Islet of Langerhans (tissue), 1 donor: ENCODE results near the gene NDUFA7.
"Not testable (repeated sequence)": the region's sequence is repeated elsewhere in the genome, so short reads cannot be mapped to it uniquely, and the experiment has no call there.

ENCODE experiments used
- FAIRE-seq: peaks from one replicate; lab custom pipeline; 2011; peaks lifted over from hg19 to GRCh38; lab: Jason Lieb, UNC

NDUFA7 gene

GRCh38 chr19:8321067-8321985 is at the start of gene NDUFA7, which contains the start of gene RPS28:
NDUFA7 (minus strand) TSS chr19:8321375; CDS start chr19:8321358, 17 bp downstream.
RPS28 (plus strand) TSS chr19:8321496; CDS start chr19:8321531, 35 bp downstream.
- no peak for FAIRE-seq

DNA sequence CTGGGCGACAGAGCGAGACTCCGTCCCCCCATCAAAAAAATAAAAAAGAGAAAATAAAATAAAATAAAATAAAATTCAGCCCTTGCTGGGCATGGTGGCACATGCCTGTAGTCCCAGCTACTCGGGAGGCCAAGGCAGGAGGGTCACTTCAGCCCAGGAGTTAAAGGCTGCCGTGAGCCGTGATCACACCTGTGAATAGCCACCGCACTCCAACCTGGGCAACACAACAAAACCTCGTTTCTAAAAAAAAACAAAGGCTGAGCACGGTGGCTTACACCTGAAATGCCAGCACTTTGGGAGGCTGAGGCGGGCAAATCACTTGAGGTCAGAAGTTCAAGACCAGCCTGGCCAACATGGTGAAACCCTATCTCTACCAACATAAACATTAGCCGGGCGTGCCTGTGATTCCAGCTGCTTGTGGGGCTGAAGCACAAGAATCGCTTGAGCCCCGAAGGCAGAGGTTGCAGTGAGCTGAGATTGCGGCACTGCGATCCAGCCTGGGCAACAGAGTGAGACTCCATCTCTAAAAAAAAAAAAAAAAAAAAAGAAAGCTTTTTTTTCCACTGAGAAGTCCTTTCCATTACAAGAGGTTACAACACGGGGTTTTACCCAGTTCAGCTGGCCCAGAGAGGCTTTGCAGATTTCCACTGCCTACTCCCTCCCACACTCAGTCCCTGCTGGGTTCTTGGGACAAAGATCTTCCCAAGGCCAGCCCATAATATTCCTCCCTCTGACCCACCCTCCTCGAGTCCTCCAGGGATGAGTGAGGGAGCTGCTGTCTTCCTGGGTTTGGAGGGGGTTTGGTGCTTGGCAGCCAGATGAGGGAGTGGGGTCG is 49.2 kb upstream of the NDUFA7 start:
- no peak for FAIRE-seq

DNA sequence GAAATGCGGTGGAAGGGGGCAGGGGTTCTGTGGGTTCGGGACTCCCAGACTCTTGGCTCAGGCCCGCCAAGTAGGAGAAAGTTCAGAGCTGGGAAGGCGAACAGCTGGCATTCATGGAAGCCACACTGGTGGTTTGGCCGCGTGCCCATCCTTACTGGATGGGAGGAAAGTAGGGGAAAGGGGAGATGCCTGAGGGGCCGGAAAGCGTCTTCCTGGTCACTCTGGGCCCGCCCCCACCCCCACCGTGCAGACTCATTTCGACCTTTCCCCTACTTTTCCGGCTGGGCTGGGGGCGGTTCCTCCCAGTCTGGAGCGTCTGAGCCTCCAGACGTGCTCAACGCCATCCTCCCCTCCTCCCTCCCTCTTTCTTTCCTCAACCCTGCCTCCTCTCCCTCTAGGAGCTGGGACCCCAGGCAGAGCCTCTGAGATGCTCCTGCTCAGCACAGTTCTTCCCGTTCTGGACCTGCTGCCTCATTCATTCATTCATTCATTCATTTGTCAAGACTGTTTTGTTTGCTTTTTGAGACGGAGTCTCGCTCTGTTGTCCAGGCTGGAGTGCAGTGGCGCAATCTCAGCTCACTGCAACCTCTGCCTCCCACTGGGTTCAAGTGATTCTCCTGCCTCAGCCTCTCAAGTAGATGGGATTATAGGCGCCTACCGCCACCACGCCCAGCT is 46.3 kb upstream of the NDUFA7 start:
- FAIRE-seq, result no peak

DNA sequence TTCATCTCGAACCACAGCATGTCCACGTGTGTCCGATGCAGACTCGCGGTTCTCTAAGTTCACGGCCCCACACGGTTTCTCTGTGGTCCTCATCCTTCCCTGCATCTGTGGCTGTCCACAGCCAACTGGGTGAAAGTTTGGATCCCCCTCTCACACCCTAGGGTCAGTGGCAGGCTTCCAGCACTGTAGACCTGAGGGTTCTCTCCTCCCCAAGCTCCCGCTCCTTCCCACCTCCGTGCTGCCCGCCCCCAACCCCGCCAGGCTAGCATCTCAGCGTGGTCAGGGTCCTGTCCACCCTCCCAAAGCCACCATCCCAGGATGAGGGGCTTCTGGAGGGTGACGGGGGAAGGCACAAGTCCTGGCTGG is 45.8 kb upstream of the NDUFA7 start:
- no peak for FAIRE-seq

- no peak for FAIRE-seq
Observed at GRCh38 chr19:8366121-8366581, 45.0 kb upstream of the NDUFA7 start.

- FAIRE-seq, result no peak
Observed at GRCh38 chr19:8363803-8364771, 42.9 kb upstream of the NDUFA7 start, which contains the start of gene ANGPTL4. ANGPTL4 (plus strand) TSS chr19:8364155; CDS start chr19:8364322, 167 bp downstream.

- no peak for FAIRE-seq
Observed at GRCh38 chr19:8361921-8362793, 41.0 kb upstream of the NDUFA7 start.

DNA sequence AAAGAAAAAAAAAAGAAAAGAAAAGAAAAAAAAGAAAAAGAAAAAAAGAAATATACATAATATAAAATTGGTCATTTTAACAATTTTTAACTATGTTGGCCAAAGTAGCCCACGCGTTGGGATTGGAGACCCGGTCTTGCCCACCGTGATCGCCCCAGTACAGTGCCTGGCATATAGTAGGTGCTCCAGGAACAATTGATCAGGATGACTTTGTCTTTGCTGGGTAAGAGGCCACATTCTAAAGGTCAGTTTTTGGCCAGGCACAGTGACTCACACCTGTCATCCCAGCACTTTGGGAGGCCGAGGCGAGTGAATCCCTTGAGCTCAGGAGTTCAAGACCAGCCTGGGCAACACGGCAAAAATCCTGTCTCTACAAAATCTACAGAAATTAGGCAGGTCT is 39.0 kb upstream of the NDUFA7 start:
- FAIRE-seq, result no peak

- no peak for FAIRE-seq
Observed at GRCh38 chr19:8358948-8359347, 37.8 kb upstream of the NDUFA7 start.

- no peak for FAIRE-seq
Observed at GRCh38 chr19:8357007-8357521, 35.9 kb upstream of the NDUFA7 start.

- FAIRE-seq, result no peak
Observed at GRCh38 chr19:8355631-8356402, 34.6 kb upstream of the NDUFA7 start.

DNA sequence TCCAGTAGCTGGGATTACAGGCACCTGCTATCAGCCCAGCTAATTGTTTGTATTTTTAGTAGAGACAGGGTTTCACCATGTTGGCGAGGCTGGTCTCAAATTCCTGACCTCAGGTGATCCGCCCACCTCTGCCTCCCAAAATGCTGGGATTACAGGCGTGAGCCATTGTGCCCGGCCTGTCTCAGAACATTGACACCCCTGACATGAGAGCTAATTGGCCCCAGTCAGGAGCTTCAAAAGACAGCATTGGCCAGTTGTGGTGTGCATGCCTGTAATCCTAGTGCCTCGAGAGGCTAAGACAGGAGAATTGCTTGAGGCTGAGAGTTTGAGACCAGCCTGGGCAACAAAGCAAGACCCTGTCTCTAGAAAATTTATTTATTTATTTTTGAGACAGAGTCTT is 31.7 kb upstream of the NDUFA7 start:
- not testable (repeated sequence) for FAIRE-seq

- FAIRE-seq, result no peak
Observed at GRCh38 chr19:8352134-8352827, 31.1 kb upstream of the NDUFA7 start.

DNA sequence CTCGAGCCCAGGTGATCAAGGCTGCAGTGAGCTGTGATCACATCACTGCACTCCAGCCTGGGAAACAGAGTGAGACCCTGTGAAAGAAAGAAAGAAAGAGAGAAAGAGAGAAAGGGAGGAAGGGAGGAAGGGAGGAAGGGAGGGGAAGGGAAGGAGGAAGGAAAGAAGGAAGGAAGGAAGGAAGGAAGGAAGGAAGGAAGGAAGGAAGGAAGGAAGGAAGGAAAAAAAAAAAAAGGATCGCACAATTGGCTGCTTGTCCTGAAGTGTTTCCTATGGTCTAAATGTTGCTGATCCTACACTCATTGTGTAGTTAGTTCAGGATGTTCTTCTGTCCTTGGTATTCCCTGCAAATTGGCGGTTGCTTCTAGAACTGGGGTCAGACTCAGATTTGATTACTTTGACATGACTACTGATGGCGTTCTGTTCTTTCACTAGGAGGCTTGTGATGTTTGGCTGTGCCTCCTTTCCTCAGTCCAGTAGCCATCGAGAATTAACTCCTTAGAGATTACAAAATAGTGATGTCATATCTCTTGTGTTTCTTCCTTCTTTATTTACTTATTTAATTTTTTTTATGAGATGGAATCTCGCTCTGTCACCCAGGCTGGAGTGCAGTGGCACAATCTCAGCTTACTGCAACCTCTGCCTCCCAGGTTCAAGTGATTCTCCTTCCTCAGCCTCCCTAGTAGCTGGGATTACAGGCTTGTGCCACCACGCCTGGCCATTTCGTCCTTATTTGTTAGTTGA is 28.6 kb upstream of the NDUFA7 start:
- FAIRE-seq, result not testable (repeated sequence)

GRCh38 chr19:8343483-8343844 is 22.3 kb upstream of the NDUFA7 start:
- FAIRE-seq, result no peak

- no peak for FAIRE-seq
Observed at GRCh38 chr19:8342684-8343482, 21.7 kb upstream of the NDUFA7 start, which contains the start of gene KANK3. KANK3 (minus strand) TSS chr19:8343262; CDS start chr19:8337828, 5,434 bp downstream.

- FAIRE-seq, result no peak
Observed at GRCh38 chr19:8342316-8342683, 21.1 kb upstream of the NDUFA7 start.
